ENCODE measurements around the gene UNC119.
A peak's percentile ranks its signal among the peaks of the same experiment; 100 is the strongest.

The UNC119 gene

GRCh38 chr17:28555022-28555421 is 2.6 kb upstream of the UNC119 start:
- H3K18ac ChIP-seq (ENCODE audit: low read length) = no peak overlapping the region
- H3K14ac ChIP-seq (ENCODE audit: low read length) = no peak overlapping the region
- H3K27ac ChIP-seq (replicated peaks; ENCODE audit: low read length) = no peak overlapping the region
- whole genome bisulfite sequencing, 2 donors (ENCODE audit: extremely low coverage in 2 of 2, insufficient read length in 2 of 2, insufficient replicate concordance in 1 of 2) = no CpG with 5 or more reads among the region's 3 CpGs
- no peak overlapping the region for H2AK5ac ChIP-seq (ENCODE audit: low read depth, low read length)
- DNase-seq (ENCODE audit: low spot score) = no peak
- no peak overlapping the region for H2BK120ac ChIP-seq (ENCODE audit: low read depth, low read length)
- peaks cover 6% of the 10 kb centered on the region for H3K79me1 ChIP-seq (ENCODE audit: low read depth, low read length)
- no peak overlapping the region for H4K8ac ChIP-seq (ENCODE audit: low read depth, low read length)
- H2BK5ac ChIP-seq (ENCODE audit: low read length) = no peak overlapping the region
- H2BK15ac ChIP-seq (ENCODE audit: low read length) = no peak overlapping the region
- no peak overlapping the region for H3K9ac ChIP-seq (ENCODE audit: low read depth, low read length, poor library complexity)
- no peaks in the 10 kb centered on the region for H3K9me3 ChIP-seq (replicated peaks in 1 of 2; ENCODE audit: control insufficient read depth in 2 of 2, insufficient read depth in 1 of 2, low read depth in 1 of 2, low read length in 2 of 2)
- no peak overlapping the region for H3K23ac ChIP-seq (ENCODE audit: low read depth, low read length, poor library complexity)
- no peak overlapping the region for H2BK12ac ChIP-seq (ENCODE audit: low read length)
- no peaks in the 10 kb centered on the region for H3K27me3 ChIP-seq (ENCODE audit: control insufficient read depth in 3 of 3, insufficient read depth in 3 of 3, low read depth in 1 of 3, low read length in 3 of 3)
- no peak overlapping the region for H3K4ac ChIP-seq (ENCODE audit: low read length)
- H3K4me1 ChIP-seq (ENCODE audit: control insufficient read depth in 2 of 2, insufficient read depth in 1 of 2, low read depth in 1 of 2, low read length in 2 of 2) = peaks cover 11 to 12% of the 10 kb centered on the region in 2 donors
- H3K4me2 ChIP-seq (ENCODE audit: insufficient read depth, low read length, poor library complexity, severe bottlenecking) = no peak overlapping the region
- no peak overlapping the region for H3K4me3 ChIP-seq (ENCODE audit: low read length in 2 of 2)
- H3K36me3 ChIP-seq (replicated peaks in 1 of 2; ENCODE audit: control insufficient read depth in 2 of 2, insufficient read depth in 2 of 2, low read length in 2 of 2) = peaks cover 25 to 64% of the 10 kb centered on the region in 2 donors
- H2AFZ ChIP-seq (ENCODE audit: low read length) = no peak overlapping the region
- no peak overlapping the region for H4K91ac ChIP-seq (ENCODE audit: low read depth, low read length, poor library complexity)

DNA sequence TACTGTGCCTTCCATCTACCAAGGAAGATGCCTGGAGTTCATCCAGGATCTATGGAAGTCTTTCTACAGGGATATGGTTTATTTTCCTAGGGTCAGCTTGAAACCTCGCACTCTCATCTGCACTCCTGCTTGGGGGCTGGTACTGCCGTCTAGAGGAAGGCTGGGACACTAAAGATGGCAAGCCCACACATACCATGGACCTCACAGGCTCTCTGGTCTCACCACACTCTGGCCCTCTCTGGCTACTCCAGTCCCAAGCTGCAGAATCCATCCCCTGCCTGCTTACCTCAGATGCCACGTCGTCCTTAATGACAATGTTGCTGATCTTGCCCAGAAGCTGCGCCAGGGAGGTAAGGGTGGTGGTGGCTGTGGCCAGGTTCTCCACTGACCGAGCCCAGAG is 2.1 kb upstream of the UNC119 start:
- Histone ChIP-seq H2AFZ (ENCODE audit: low read length) (no peak overlapping the region), H3K27ac (replicated peaks; ENCODE audit: low read length) (no peak overlapping the region), H2BK15ac (ENCODE audit: low read length) (no peak overlapping the region), H2BK120ac (ENCODE audit: low read depth, low read length) (no peak overlapping the region), H3K14ac (ENCODE audit: low read length) (no peak overlapping the region), H3K4me2 (ENCODE audit: insufficient read depth, low read length, poor library complexity, severe bottlenecking) (no peak overlapping the region), H3K23ac (ENCODE audit: low read depth, low read length, poor library complexity) (no peak overlapping the region), H3K4me3 (ENCODE audit: low read length in 2 of 2) (no peak overlapping the region), H3K27me3 (ENCODE audit: control insufficient read depth in 3 of 3, insufficient read depth in 3 of 3, low read depth in 1 of 3, low read length in 3 of 3) (no peaks in the 10 kb centered on the region), H3K4me1 (ENCODE audit: control insufficient read depth in 2 of 2, insufficient read depth in 1 of 2, low read depth in 1 of 2, low read length in 2 of 2) (peaks cover 12 to 14% of the 10 kb centered on the region in 2 donors), H4K8ac (ENCODE audit: low read depth, low read length) (no peak overlapping the region), H3K4ac (ENCODE audit: low read length) (no peak overlapping the region), H3K18ac (ENCODE audit: low read length) (no peak overlapping the region), H3K79me1 (ENCODE audit: low read depth, low read length) (peaks cover 6% of the 10 kb centered on the region), H2BK12ac (ENCODE audit: low read length) (no peak overlapping the region), H3K9me3 (replicated peaks in 1 of 2; ENCODE audit: control insufficient read depth in 2 of 2, insufficient read depth in 1 of 2, low read depth in 1 of 2, low read length in 2 of 2) (no peaks in the 10 kb centered on the region), H3K36me3 (replicated peaks in 1 of 2; ENCODE audit: control insufficient read depth in 2 of 2, insufficient read depth in 2 of 2, low read length in 2 of 2) (peaks cover 23 to 59% of the 10 kb centered on the region in 2 donors), H2BK5ac (ENCODE audit: low read length) (no peak overlapping the region), H3K9ac (ENCODE audit: low read depth, low read length, poor library complexity) (no peak overlapping the region), H2AK5ac (ENCODE audit: low read depth, low read length) (no peak overlapping the region), H4K91ac (ENCODE audit: low read depth, low read length, poor library complexity) (no peak overlapping the region)
- no peak for DNase-seq (ENCODE audit: low spot score)
- no CpG with 5 or more reads among the region's 6 CpGs for WGBS, 2 donors (ENCODE audit: extremely low coverage in 2 of 2, insufficient read length in 2 of 2, insufficient replicate concordance in 1 of 2)

- Histone ChIP-seq H3K27me3 (ENCODE audit: control insufficient read depth in 3 of 3, insufficient read depth in 3 of 3, low read depth in 1 of 3, low read length in 3 of 3) (no peaks in the 10 kb centered on the region), H3K27ac (replicated peaks; ENCODE audit: low read length) (no peak overlapping the region), H3K4me3 (ENCODE audit: low read length in 2 of 2) (peak overlapping the region in 1 of 2 donors; percentile 67), H2BK5ac (ENCODE audit: low read length) (no peak overlapping the region), H3K9ac (ENCODE audit: low read depth, low read length, poor library complexity) (no peak overlapping the region), H3K23ac (ENCODE audit: low read depth, low read length, poor library complexity) (no peak overlapping the region), H3K4me1 (ENCODE audit: control insufficient read depth in 2 of 2, insufficient read depth in 1 of 2, low read depth in 1 of 2, low read length in 2 of 2) (peaks cover 12 to 18% of the 10 kb centered on the region in 2 donors), H2BK120ac (ENCODE audit: low read depth, low read length) (no peak overlapping the region), H4K91ac (ENCODE audit: low read depth, low read length, poor library complexity) (no peak overlapping the region), H3K14ac (ENCODE audit: low read length) (no peak overlapping the region), H2BK15ac (ENCODE audit: low read length) (no peak overlapping the region), H2BK12ac (ENCODE audit: low read length) (no peak overlapping the region), H3K79me1 (ENCODE audit: low read depth, low read length) (peaks cover 6% of the 10 kb centered on the region), H3K4ac (ENCODE audit: low read length) (no peak overlapping the region), H3K18ac (ENCODE audit: low read length) (no peak overlapping the region), H2AFZ (ENCODE audit: low read length) (peak overlapping the region; percentile 93), H3K4me2 (ENCODE audit: insufficient read depth, low read length, poor library complexity, severe bottlenecking) (peak overlapping the region; percentile 57), H4K8ac (ENCODE audit: low read depth, low read length) (no peak overlapping the region), H2AK5ac (ENCODE audit: low read depth, low read length) (no peak overlapping the region), H3K9me3 (replicated peaks in 1 of 2; ENCODE audit: control insufficient read depth in 2 of 2, insufficient read depth in 1 of 2, low read depth in 1 of 2, low read length in 2 of 2) (no peaks in the 10 kb centered on the region), H3K36me3 (replicated peaks in 1 of 2; ENCODE audit: control insufficient read depth in 2 of 2, insufficient read depth in 2 of 2, low read length in 2 of 2) (peaks cover 20 to 50% of the 10 kb centered on the region in 2 donors)
- no CpG with 5 or more reads among the region's 5 CpGs for WGBS, 2 donors (ENCODE audit: extremely low coverage in 2 of 2, insufficient read length in 2 of 2, insufficient replicate concordance in 1 of 2)
- DNase-seq (ENCODE audit: low spot score) = no peak
These were observed 629 bp upstream of the UNC119 start for GRCh38 chr17:28553000-28553505.

GRCh38 chr17:28551421-28552175 is 826 bp downstream of the UNC119 start:
- Histone ChIP-seq H2BK120ac (ENCODE audit: low read depth, low read length) (no peak overlapping the region), H2AFZ (ENCODE audit: low read length) (peak overlapping the region; percentile 93), H4K91ac (ENCODE audit: low read depth, low read length, poor library complexity) (no peak overlapping the region), H3K36me3 (replicated peaks in 1 of 2; ENCODE audit: control insufficient read depth in 2 of 2, insufficient read depth in 2 of 2, low read length in 2 of 2) (peaks cover 20 to 50% of the 10 kb centered on the region in 2 donors), H3K79me1 (ENCODE audit: low read depth, low read length) (peaks cover 6% of the 10 kb centered on the region), H3K9ac (ENCODE audit: low read depth, low read length, poor library complexity) (peak overlapping the region; percentile 89), H3K27me3 (ENCODE audit: control insufficient read depth in 3 of 3, insufficient read depth in 3 of 3, low read depth in 1 of 3, low read length in 3 of 3) (no peaks in the 10 kb centered on the region), H3K4me1 (ENCODE audit: control insufficient read depth in 2 of 2, insufficient read depth in 1 of 2, low read depth in 1 of 2, low read length in 2 of 2) (peaks cover 12 to 18% of the 10 kb centered on the region in 2 donors), H3K27ac (replicated peaks; ENCODE audit: low read length) (no peak overlapping the region), H3K18ac (ENCODE audit: low read length) (no peak overlapping the region), H3K9me3 (replicated peaks in 1 of 2; ENCODE audit: control insufficient read depth in 2 of 2, insufficient read depth in 1 of 2, low read depth in 1 of 2, low read length in 2 of 2) (no peaks in the 10 kb centered on the region), H2BK12ac (ENCODE audit: low read length) (no peak overlapping the region), H2BK15ac (ENCODE audit: low read length) (no peak overlapping the region), H4K8ac (ENCODE audit: low read depth, low read length) (no peak overlapping the region), H3K4me2 (ENCODE audit: insufficient read depth, low read length, poor library complexity, severe bottlenecking) (peak overlapping the region; percentile 87), H3K4ac (ENCODE audit: low read length) (no peak overlapping the region), H3K23ac (ENCODE audit: low read depth, low read length, poor library complexity) (peak overlapping the region; percentile 18), H2BK5ac (ENCODE audit: low read length) (no peak overlapping the region), H3K14ac (ENCODE audit: low read length) (peak overlapping the region; percentile 23), H3K4me3 (ENCODE audit: low read length in 2 of 2) (peak overlapping the region; percentile 67 to 87), H2AK5ac (ENCODE audit: low read depth, low read length) (no peak overlapping the region)
- WGBS, 2 donors (ENCODE audit: extremely low coverage in 2 of 2, insufficient read length in 2 of 2, insufficient replicate concordance in 1 of 2) = no CpG with 5 or more reads among the region's 10 CpGs
- DNase-seq (ENCODE audit: low spot score) = no peak
